HG02798 (cell line): ENCODE measurements around the gene MAG.

Source experiments
- ATAC-seq: cut with Tn5 transposase; IDR thresholded peaks from one replicate; pipeline ENCODE4 v1.9.1; 2021; ENCODE audit warnings: mild to moderate bottlenecking; ENCODE audit not compliant: unreplicated experiment, poor library complexity

MAG gene

GRCh38 chr19:35314031-35314430 lies 22.1 kb downstream of the MAG start:
- ATAC-seq: no peak

- ATAC-seq: no peak
Observed at GRCh38 chr19:35314858-35315470, 23.0 kb downstream of the MAG start.

GRCh38 chr19:35315883-35316282 lies 23.9 kb downstream of the MAG start:
- no peak for ATAC-seq

GRCh38 chr19:35316560-35316959 lies 24.6 kb downstream of the MAG start:
- no peak for ATAC-seq

- ATAC-seq: no peak
Observed at GRCh38 chr19:35317464-35318043, 25.6 kb downstream of the MAG start.

GRCh38 chr19:35318679-35319448 lies 26.9 kb downstream of the MAG start:
- ATAC-seq: no peak

GRCh38 chr19:35320065-35320713 lies 28.2 kb downstream of the MAG start:
- ATAC-seq: no peak

GRCh38 chr19:35321291-35321690 lies 29.3 kb downstream of the MAG start:
- ATAC-seq: no peak

- no peak for ATAC-seq
Observed at GRCh38 chr19:35322014-35322413, 30.1 kb downstream of the MAG start.

GRCh38 chr19:35327642-35328041 lies 35.7 kb downstream of the MAG start:
- ATAC-seq: no peak

GRCh38 chr19:35328851-35329285 lies 36.9 kb downstream of the MAG start, which contains the start of gene CD22:
Gene CD22 (plus strand): TSS chr19:35329187. CDS start chr19:35332041, 2,854 bp downstream.
- peak; percentile 34 for ATAC-seq

GRCh38 chr19:35329323-35329722 lies 37.4 kb downstream of the MAG start:
- peak; percentile 9 for ATAC-seq

- peak; percentile 50 for ATAC-seq
Observed at GRCh38 chr19:35330475-35330874, 38.5 kb downstream of the MAG start.

GRCh38 chr19:35331551-35332214 lies 39.7 kb downstream of the MAG start:
- no peak for ATAC-seq

GRCh38 chr19:35332817-35333216 lies 40.9 kb downstream of the MAG start:
- no peak for ATAC-seq

- ATAC-seq: no peak
Observed at GRCh38 chr19:35334144-35334753, 42.3 kb downstream of the MAG start.

- no peak for ATAC-seq
Observed at GRCh38 chr19:35336166-35336955, 44.4 kb downstream of the MAG start.

- ATAC-seq: no peak
Observed at GRCh38 chr19:35337097-35337983, 45.4 kb downstream of the MAG start.
